Effector memory CD8-positive, alpha-beta T cell (primary cell): ENCODE data around the gene LRRC40.

ENCODE experiments used
- ATAC-seq: fragments of 150-1000 bp; cut with Tn5 transposase; replicated peaks from 2 replicates; pipeline ENCODE4 v1.10.0; 2021; ENCODE audit warnings: mild to moderate bottlenecking, moderate library complexity
- DNase-seq, 3 experiments: peaks; one replicate each; pipeline ENCODE4 v3.0.0; 2021
- H3K27ac Mint-ChIP-seq, 2 donors: one replicate each; pipeline ENCODE4 v1.8.0; 2022; ENCODE audit warnings: mild to moderate bottlenecking in 2 of 2, mixed read lengths in 2 of 2, moderate library complexity in 2 of 2
- H3K27me3 Mint-ChIP-seq, 2 donors: one replicate each; pipeline ENCODE4 v1.8.0; 2022; ENCODE audit warnings: mixed read lengths in 2 of 2
- H3K36me3 Mint-ChIP-seq: one replicate; pipeline ENCODE4 v1.8.0; 2022; ENCODE audit warnings: mild to moderate bottlenecking, moderate library complexity, mixed read lengths; ENCODE audit not compliant: insufficient read depth
- H3K4me1 Mint-ChIP-seq, 2 donors: one replicate each; pipeline ENCODE4 v1.8.0; 2022; ENCODE audit warnings: low read depth in 2 of 2, mixed read lengths in 2 of 2
- H3K4me3 Mint-ChIP-seq, 2 donors: one replicate each; pipeline ENCODE4 v1.8.0; 2022; ENCODE audit warnings: mild to moderate bottlenecking in 2 of 2, mixed read lengths in 2 of 2, moderate library complexity in 2 of 2
- H3K9me3 Mint-ChIP-seq, 2 donors: one replicate each; pipeline ENCODE4 v1.8.0; 2022; ENCODE audit warnings: mixed read lengths in 2 of 2

Gene LRRC40

DNA sequence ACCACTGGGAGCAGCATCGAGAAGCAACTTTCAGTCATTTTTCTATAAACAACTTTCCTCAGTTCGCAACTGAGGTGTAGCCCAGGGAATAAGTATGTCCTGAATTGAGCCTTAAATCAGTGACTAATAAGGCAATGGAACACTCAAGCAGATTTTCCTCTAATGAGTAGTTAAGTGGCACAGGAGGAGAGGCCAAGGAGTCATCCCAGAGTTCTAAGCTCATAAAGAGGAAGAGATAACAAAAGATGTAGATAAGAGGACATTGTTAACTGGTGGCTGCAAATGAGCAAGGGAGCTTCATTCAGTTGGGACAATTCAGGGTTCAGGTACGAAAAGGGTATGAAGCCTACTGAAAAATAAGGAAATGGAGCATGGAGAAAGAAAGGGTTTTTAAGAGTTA lies 64.5 kb downstream of the LRRC40 start:
- H3K4me1 Mint-ChIP-seq, result no peaks in the 10 kb centered on the region
- DNase-seq (no peak), ATAC-seq (no peak)
- peaks cover 7% of the 10 kb centered on the region for H3K36me3 Mint-ChIP-seq
- H3K4me3 Mint-ChIP-seq, result no peak overlapping the region
- no peaks in the 10 kb centered on the region for H3K9me3 Mint-ChIP-seq
- H3K27me3 Mint-ChIP-seq, result peaks cover 0 to under 1% of the 10 kb centered on the region in 2 donors
- H3K27ac Mint-ChIP-seq, result no peak overlapping the region

DNA sequence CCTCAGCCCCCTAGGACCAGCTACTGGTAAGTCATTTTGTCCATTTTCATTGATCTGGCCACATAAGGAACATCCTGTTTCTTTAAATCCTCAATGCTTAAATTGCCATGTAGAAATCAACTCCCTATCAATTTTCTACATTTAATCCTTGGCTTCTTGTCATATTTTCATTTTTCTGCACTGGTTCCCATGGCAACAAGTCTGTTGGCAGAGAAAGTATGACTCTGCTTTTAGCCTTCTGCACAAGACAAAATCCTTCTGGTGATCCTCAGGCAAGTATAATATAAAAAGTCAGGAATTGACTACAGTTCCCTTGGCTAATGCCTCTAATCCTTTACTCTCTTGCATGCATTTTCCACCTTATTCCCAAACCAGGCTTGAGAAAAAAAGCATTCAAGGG lies 65.0 kb downstream of the LRRC40 start:
- peaks cover 6% of the 10 kb centered on the region for H3K36me3 Mint-ChIP-seq
- no peaks in the 10 kb centered on the region for H3K4me1 Mint-ChIP-seq
- no peak overlapping the region for H3K27ac Mint-ChIP-seq
- no peak overlapping the region for H3K4me3 Mint-ChIP-seq
- no peak for DNase-seq
- H3K27me3 Mint-ChIP-seq, result peaks cover 4 to 6% of the 10 kb centered on the region in 2 donors
- no peak for ATAC-seq
- no peaks in the 10 kb centered on the region for H3K9me3 Mint-ChIP-seq

DNA sequence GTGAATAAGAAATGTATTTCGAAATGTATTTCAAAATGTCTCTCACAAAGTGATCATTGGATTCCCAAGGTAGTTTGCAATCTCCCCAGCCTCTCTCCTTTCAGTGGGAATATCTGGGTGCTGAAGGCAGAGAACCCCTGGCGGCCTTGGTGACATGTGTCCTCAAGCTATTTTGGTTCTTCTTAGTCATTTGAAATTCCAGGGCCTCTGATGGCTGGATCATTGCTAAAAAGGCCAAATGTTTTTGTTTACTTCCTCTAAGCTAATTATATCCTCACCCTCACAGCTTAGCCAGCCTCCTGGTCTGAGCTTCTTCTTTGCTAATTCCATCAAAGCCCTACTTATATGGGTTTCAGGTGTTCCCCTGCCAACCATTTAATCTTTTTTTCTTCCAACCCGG lies 71.2 kb downstream of the LRRC40 start:
- H3K27ac Mint-ChIP-seq, result no peak overlapping the region
- no peak for DNase-seq
- H3K36me3 Mint-ChIP-seq, result no peaks in the 10 kb centered on the region
- no peaks in the 10 kb centered on the region for H3K9me3 Mint-ChIP-seq
- ATAC-seq, result no peak
- peaks cover 7 to 23% of the 10 kb centered on the region in 2 donors for H3K27me3 Mint-ChIP-seq
- H3K4me1 Mint-ChIP-seq, result peaks cover 0 to 4% of the 10 kb centered on the region in 2 donors
- H3K4me3 Mint-ChIP-seq, result no peak overlapping the region

DNA sequence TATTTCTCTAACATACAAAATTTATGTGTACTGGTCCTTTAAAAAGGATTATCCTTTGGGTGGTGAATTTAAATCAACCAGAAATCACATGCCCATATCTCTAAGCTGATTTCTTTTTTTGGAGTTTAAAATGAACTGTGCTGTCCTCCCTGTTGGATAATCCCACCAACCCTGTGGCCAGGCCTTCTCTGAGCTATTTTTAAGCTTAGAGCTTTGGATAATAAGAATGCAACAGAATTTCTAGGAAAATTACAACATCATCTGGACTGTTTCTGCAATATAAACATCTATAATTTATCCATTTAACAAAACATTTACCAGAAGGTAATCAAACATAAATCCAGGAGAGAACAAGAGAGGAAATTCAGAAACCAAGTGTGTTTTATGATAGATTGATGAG lies 88.3 kb downstream of the LRRC40 start:
- H3K9me3 Mint-ChIP-seq, result no peaks in the 10 kb centered on the region
- DNase-seq (no peak), ATAC-seq (no peak)
- no peak overlapping the region for H3K4me3 Mint-ChIP-seq
- no peaks in the 10 kb centered on the region for H3K36me3 Mint-ChIP-seq
- H3K4me1 Mint-ChIP-seq, result no peaks in the 10 kb centered on the region
- H3K27ac Mint-ChIP-seq, result no peak overlapping the region
- H3K27me3 Mint-ChIP-seq, result peaks cover 25 to 29% of the 10 kb centered on the region in 2 donors

GRCh38 chr1:70115315-70115714 lies 90.1 kb downstream of the LRRC40 start:
- peaks cover 25 to 26% of the 10 kb centered on the region in 2 donors for H3K27me3 Mint-ChIP-seq
- no peaks in the 10 kb centered on the region for H3K36me3 Mint-ChIP-seq
- no peak for ATAC-seq
- no peaks in the 10 kb centered on the region for H3K9me3 Mint-ChIP-seq
- H3K4me3 Mint-ChIP-seq, result no peak overlapping the region
- no peak overlapping the region for H3K27ac Mint-ChIP-seq
- DNase-seq, result no peak
- no peaks in the 10 kb centered on the region for H3K4me1 Mint-ChIP-seq

DNA sequence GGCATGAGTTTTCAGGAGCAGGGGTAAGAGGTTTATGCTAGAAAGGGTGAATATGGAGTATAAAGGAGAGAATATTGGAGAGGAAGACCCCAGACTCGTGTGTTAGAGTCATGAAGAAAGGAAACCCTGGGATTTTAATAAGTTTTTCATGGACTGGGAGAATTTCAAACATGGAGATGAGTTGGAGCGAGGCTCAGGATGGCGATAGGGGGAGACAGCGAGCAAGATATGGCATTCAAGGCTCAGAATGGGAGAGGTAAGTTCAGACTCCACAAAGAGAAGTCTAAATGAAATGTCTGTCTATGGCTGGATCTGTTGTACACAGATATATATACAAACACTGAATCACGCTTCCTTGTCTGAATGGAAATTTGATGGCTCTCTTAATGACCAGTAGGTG lies 92.5 kb downstream of the LRRC40 start:
- no peak for ATAC-seq

GRCh38 chr1:70109241-70109640 lies 96.1 kb downstream of the LRRC40 start:
- no peaks in the 10 kb centered on the region for H3K9me3 Mint-ChIP-seq

More for the DNA sequence above, 92.5 kb downstream of the LRRC40 start:
- Mint-ChIP-seq H3K27ac (no peak overlapping the region), H3K36me3 (no peaks in the 10 kb centered on the region), H3K4me3 (no peak overlapping the region), H3K4me1 (no peaks in the 10 kb centered on the region), H3K9me3 (no peaks in the 10 kb centered on the region), H3K27me3 (peaks cover 9 to 11% of the 10 kb centered on the region in 2 donors)
- no peak for DNase-seq

GRCh38 chr1:70103770-70104169 lies 101.6 kb downstream of the LRRC40 start:
- DNase-seq (no peak), ATAC-seq (no peak)
- no peaks in the 10 kb centered on the region for H3K27me3 Mint-ChIP-seq
- H3K36me3 Mint-ChIP-seq, result no peaks in the 10 kb centered on the region
- no peak overlapping the region for H3K4me3 Mint-ChIP-seq
- H3K27ac Mint-ChIP-seq, result no peak overlapping the region
- H3K4me1 Mint-ChIP-seq, result no peaks in the 10 kb centered on the region
- no peaks in the 10 kb centered on the region for H3K9me3 Mint-ChIP-seq

More at GRCh38 chr1:70109241-70109640, 96.1 kb downstream of the LRRC40 start:
- DNase-seq, result no peak
- Mint-ChIP-seq H3K27me3 (peaks cover 9 to 10% of the 10 kb centered on the region in 2 donors), H3K27ac (no peak overlapping the region), H3K4me3 (no peak overlapping the region), H3K36me3 (no peaks in the 10 kb centered on the region), H3K4me1 (no peaks in the 10 kb centered on the region)
- no peak for ATAC-seq

- DNase-seq (no peak), ATAC-seq (no peak)
- Mint-ChIP-seq H3K4me1 (no peaks in the 10 kb centered on the region), H3K27ac (no peak overlapping the region), H3K9me3 (no peaks in the 10 kb centered on the region), H3K27me3 (no peaks in the 10 kb centered on the region), H3K36me3 (no peaks in the 10 kb centered on the region), H3K4me3 (no peak overlapping the region)
Observed at GRCh38 chr1:70101774-70102173, 103.6 kb downstream of the LRRC40 start.

DNA sequence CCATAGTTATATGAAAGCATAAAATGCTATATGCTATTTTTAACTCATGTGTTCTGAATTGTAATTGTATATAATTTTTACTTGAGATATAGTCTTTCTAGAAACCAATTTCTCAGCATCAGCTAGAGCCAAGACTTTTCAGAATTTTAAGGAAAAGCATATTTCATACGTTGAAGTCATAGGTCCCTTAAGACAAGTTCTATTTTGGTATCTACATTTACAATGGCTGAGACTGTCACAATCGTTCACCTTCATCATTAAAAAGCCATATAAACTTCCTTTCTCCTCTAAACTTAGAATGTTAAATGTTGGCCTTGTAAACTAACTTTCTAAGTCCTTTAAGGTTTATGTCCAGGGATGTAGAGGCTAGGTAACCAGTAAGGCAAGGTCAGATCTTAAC lies 104.1 kb downstream of the LRRC40 start:
- H3K36me3 Mint-ChIP-seq, result no peaks in the 10 kb centered on the region
- H3K27me3 Mint-ChIP-seq, result no peaks in the 10 kb centered on the region
- no peaks in the 10 kb centered on the region for H3K4me1 Mint-ChIP-seq
- no peak overlapping the region for H3K27ac Mint-ChIP-seq
- DNase-seq (no peak), ATAC-seq (no peak)
- H3K4me3 Mint-ChIP-seq, result no peak overlapping the region
- no peaks in the 10 kb centered on the region for H3K9me3 Mint-ChIP-seq
